Ureter (tissue), 1 donor: ENCODE measurements around the gene DCUN1D2. TPM values are rescaled to one million over a fixed set of nuclear protein-coding genes. Genes with fewer than 3 reads are reported as not detected.
"Not testable (repeated sequence)": the region's sequence is repeated elsewhere in the genome, so short reads cannot be mapped to it uniquely, and the experiment has no call there.

Experiments used
- DNase-seq: peaks from one replicate; pipeline ENCODE4 v3.0.0-alpha.2; 2020; ENCODE audit warnings: low spot score
- total RNA-seq: library from RNA; stranded (reverse); gene quantifications from one replicate; pipeline ENCODE4 v1.2.4, GENCODE V29; 2023
- donor health status: DM: yes; HTN: yes; CAD: no.

The DCUN1D2 gene
- total RNA-seq, 1 donor from 2014 or later, result 20.6 TPM

- no peak for DNase-seq
Observed at GRCh38 chr13:113465300-113465699, 25.2 kb downstream of the DCUN1D2 start.

DNA sequence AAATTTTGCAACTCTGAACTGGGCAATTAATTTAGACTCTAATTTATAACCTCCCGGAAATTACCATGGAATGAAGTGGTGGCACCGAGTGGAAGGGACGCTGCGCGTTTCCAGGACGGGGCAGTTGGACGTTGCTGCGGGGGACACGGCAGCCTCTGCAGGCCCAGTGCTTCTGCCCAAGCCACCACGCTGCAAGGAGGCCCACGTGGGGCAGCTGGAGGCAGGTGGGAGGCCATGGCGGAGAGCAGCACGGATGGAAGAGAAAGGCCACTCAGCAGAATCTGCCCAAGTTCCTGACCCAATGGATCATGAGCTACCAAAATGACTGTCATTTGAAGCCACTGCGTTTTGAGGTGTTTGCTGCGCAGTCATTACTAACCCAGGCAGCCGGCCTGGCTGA, 26.0 kb downstream of the DCUN1D2 start:
- DNase-seq, result no peak

DNA sequence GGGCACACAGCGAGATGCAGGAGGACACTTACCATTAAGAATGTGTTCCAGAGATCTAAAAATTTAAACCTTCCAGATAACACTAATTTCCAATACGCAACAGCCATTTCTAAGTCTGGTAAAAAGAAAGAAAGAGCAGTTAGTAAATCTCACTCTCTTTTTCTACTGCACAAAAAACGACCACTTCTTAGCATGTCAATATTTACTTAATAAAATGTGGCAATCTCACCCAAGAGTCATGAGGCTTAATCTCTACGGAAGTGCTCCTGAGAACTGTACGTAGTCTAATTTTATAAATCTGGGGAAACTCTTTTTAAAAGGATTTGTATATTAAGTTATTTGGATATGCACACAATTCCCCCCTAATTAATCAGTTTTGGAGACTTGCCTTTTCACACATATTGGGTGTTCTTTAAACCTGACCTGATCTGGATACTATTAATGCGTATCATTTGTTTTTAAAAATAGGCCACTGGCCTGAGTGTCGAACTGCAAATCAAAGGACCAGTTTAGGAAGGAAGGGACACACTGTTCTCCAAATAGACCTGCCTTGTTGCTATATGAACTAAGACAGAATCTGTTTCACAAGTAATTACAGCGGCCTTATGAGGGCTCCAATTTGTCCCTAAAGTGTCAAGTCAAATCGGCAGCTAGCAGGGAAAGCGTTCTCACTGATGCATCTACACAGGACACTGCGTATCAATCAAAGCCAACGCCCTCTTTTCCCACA, 29.3 kb downstream of the DCUN1D2 start:
- DNase-seq, result no peak

DNA sequence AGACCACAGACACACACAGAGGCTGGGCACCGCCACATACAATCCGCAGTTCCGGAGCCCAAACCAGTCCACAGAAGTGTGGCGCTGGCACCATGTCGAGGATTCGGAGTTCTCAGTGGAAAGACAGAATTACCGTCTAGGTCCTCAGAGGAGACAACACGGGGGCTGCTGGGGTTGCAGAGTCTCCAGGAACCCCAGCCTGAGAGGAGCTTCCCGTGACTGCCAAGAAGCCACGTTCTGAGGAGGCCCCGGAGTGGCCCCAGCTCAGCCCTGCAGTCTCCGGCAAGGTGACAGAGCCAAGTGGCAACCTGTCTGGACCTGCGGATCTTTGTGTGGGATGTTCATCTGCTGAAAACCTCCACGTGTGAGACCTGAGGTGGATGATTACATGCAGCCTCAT, 29.9 kb downstream of the DCUN1D2 start:
- DNase-seq, result no peak

GRCh38 chr13:113460064-113460555, 30.4 kb downstream of the DCUN1D2 start:
- no peak for DNase-seq

GRCh38 chr13:113458253-113459065, 32.1 kb downstream of the DCUN1D2 start:
- DNase-seq, result no peak

- no peak for DNase-seq
Observed at GRCh38 chr13:113457510-113457909, 33.0 kb downstream of the DCUN1D2 start.

DNA sequence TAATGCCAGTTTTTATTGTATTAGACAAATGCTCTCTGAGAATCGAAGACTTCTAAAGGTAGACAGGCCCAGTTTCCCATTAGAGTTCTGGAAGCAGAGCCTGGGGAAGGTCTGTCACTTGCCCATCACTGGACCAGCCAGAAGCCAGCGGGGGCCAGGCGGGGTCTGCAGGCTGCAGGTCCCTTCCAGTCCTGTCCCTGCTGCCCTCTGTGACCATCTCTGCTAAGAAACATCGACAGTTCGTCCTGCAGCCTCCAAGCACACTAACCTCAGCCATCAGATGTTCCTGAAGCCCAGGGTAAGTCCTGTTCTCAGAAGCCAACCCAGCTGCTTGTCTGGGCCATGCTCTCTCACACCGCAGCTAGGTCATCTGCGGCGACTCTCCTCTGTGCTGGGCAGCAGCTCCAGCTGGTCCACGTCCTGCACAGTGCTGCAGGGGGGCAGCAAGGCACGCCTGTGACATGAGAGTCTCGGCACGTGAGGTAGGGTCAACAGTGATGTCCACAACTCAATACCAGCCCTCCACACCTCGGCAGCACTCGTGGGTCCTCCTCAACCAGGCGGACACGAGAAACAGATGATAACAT, 34.3 kb downstream of the DCUN1D2 start:
- DNase-seq, result no peak

- DNase-seq, result no peak
Observed at GRCh38 chr13:113455384-113455783, 35.1 kb downstream of the DCUN1D2 start.

DNA sequence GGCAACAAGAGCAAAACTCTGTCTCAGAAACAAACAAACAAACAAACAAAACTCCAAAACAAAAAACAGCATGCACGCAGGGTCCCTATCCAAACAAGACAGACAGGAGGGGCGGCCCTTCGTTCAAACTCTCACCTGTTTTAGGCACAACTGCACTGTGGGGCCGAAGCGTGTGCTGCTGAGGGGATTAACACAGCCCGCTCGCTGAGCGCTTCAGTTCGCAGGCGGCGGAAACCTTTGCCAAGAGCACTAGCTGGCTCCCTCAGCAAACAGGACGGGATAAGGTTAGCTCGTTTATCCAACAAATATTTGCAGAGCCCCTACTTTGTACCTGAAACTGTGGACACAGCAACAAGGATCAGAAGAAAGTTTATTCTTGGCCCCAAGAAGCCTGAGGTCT, 35.6 kb downstream of the DCUN1D2 start:
- DNase-seq, result no peak

DNA sequence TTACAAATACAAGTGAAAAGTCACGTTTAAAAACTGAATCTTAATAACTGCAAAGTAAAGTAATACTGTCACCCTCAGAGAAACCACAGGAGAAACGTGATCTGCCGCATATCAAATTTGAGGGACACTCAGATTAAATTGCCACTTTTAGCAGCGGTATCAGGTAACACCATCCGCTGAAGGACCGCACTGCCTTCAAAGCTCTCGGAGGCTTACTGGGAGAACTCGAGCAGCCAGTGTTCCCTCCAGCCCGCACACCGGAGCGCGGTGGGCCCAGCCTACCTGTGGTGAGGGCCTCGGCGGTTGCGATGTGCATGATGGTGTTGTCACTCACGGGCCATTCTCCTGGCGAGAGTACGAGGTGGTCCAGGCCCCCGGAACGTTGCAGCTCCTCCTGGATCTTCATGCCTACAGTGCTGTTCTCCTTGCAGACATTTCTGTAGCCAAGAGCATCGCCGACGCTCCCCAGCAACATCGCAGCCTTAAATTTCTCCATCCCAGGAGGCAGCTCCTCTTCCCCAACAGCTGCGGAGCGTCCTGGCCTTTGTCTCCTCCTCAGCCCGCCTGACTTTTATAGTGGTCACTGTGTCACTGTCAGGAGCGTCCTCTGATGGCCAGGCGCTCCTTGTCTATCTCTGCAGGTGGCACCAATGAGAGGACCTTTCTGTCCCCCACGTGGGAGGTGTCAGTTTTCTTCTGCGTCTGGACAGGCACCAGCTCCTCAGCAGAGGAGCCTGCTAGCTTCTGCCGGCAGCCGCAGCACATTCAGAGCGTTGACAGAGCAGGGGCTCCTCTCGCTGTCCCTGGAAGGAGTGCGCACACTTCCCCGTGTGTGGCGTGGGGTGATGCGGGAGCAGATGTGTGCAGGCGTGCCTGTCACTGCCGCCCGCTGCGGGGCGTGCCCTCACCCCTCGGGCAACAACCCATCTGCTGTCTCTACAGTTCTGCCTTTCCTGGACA, 37.3 kb downstream of the DCUN1D2 start, which contains the start of gene ADPRHL1:
Gene ADPRHL1 (minus strand): TSS at position 547 of the 960 bp plus-strand sequence. CDS start 51 bp downstream, at position 496.
- no peak for DNase-seq

GRCh38 chr13:113452466-113452865, 38.0 kb downstream of the DCUN1D2 start:
- DNase-seq, result no peak

DNA sequence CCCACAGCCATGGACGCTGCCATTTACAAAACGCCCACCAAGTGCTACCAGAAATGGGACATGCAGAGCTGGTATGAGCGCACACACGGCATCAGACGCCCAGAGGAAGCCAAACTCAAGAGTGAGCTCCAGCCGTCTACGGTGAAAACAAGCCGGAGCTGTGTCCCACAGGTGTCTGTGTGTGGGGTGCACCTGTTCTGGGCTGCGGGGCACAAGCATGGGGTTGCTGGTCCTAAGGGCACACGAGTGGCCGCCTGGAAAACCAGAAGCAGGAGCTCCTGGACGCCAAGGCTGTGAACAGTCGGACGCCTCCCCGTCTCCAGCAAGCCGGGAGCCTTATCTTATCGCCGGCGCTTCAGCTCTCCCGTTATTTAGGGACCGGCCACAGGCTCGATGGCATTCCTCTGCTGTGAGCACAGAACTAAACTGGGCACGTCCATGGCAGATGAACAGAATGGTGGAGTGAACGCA, 38.5 kb downstream of the DCUN1D2 start:
- no peak for DNase-seq

DNA sequence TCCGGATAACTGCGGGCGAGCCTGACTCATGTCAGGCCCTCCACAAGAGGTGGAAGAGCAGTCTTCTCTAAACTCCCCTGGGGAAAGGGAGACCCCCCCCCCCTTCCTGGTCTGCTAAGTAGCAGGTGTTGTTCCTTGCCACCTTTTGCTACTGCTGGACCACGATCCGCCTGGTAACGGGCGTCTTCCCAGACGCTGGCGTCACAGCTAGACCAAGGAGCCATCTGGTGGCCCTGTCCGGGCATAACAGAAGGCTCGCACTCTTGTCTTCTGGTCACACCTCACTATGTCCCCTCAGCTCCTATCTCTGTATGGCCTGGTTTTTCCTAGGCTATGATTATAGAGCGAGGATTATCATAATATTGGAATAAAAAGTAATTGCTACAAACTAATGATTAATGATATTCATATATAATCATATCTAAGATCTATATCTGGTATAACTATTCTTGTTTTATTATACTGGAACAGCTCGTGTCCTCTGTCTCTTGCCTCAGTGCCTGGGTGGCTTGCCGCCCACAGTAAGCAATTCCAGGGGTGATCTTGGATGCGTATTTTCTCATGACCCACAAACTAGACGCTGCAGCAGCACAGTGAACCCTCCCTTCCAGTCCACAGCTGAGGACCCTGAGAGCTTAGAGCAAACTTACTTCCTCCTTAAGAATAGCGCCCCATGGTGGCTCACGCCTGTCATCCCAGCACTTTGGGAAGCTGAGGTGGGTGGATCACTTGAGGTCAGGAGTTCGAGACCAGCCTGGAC, 39.5 kb downstream of the DCUN1D2 start:
- DNase-seq, result not testable (repeated sequence)

GRCh38 chr13:113450348-113450744, 40.2 kb downstream of the DCUN1D2 start:
- not testable (repeated sequence) for DNase-seq

- DNase-seq, result no peak
Observed at GRCh38 chr13:113449693-113450347, 40.7 kb downstream of the DCUN1D2 start.

GRCh38 chr13:113448885-113449692, 41.4 kb downstream of the DCUN1D2 start:
- peak; percentile 69 for DNase-seq

DNA sequence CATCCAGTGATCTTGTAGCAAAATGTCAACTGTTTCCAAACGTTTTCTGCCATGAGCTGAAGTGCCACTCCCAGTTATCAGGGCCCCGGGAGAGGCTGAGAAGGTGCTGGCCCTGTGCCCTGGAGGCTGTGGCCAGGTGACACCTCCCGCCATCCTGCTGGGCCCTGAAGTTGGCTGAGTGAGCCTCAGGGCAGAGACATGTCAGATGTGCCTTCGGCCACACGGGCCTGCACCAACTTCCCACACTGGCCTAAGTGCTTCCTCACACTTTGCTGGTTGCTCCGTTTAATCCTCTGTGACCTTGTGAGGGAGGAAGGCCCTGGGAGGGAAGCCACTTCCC, 42.0 kb downstream of the DCUN1D2 start:
- no peak for DNase-seq

GRCh38 chr13:113447596-113447995, 42.9 kb downstream of the DCUN1D2 start:
- DNase-seq, result no peak
